ENCODE measurements around the gene ZNF280D. TPM values are rescaled to one million over a fixed set of nuclear protein-coding genes. Genes with fewer than 3 reads are reported as not detected.
A peak's percentile ranks its signal among the peaks of the same experiment; 100 is the strongest.

The ZNF280D gene
- total RNA-seq, 4 donors from 2014 or later = 27.4 to 59.3 (median 37.3) TPM

DNA sequence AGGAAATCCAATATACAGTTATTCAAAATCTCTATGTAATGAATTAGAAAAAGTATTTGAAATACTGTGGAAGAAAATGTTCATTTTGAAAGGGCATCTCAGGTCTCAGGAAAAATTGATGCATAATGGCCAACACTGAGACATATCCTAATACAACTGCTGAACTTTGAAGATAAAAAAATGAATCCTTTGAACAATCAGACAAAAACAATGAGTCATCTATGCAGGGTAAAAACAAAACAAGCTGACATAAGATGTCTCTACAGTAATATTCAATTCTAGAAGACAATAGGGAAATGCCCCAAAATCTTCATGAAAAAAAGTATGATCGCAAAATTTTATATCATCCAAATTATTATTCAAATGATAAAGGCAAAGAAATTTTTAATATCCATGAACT is 34.0 kb upstream of the ZNF280D start:
- Histone ChIP-seq H3K27ac (no peak overlapping the region), H3K4me1 (peaks cover 27% of the 10 kb centered on the region), H3K36me3 (no peaks in the 10 kb centered on the region), H3K4me3 (no peak overlapping the region), H3K27me3 (no peaks in the 10 kb centered on the region), H3K9me3 (no peaks in the 10 kb centered on the region)
- no peak for DNase-seq (ENCODE audit: low spot score in 2 of 2)
- no peak for TF ChIP-seq EP300 (IDR thresholded peaks at IDR 0.05)
- TF ChIP-seq POLR2A (IDR thresholded peaks at IDR 0.05) = no peak
- no peak for TF ChIP-seq POLR2AphosphoS5 (IDR thresholded peaks at IDR 0.05)
- TF ChIP-seq, protein P1, sequence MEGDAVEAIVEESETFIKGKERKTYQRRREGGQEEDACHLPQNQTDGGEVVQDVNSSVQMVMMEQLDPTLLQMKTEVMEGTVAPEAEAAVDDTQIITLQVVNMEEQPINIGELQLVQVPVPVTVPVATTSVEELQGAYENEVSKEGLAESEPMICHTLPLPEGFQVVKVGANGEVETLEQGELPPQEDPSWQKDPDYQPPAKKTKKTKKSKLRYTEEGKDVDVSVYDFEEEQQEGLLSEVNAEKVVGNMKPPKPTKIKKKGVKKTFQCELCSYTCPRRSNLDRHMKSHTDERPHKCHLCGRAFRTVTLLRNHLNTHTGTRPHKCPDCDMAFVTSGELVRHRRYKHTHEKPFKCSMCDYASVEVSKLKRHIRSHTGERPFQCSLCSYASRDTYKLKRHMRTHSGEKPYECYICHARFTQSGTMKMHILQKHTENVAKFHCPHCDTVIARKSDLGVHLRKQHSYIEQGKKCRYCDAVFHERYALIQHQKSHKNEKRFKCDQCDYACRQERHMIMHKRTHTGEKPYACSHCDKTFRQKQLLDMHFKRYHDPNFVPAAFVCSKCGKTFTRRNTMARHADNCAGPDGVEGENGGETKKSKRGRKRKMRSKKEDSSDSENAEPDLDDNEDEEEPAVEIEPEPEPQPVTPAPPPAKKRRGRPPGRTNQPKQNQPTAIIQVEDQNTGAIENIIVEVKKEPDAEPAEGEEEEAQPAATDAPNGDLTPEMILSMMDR (IDR thresholded peaks at IDR 0.05) = no peak
- 86% methylated on average over 1 of the region's 1 CpG for WGBS

DNA sequence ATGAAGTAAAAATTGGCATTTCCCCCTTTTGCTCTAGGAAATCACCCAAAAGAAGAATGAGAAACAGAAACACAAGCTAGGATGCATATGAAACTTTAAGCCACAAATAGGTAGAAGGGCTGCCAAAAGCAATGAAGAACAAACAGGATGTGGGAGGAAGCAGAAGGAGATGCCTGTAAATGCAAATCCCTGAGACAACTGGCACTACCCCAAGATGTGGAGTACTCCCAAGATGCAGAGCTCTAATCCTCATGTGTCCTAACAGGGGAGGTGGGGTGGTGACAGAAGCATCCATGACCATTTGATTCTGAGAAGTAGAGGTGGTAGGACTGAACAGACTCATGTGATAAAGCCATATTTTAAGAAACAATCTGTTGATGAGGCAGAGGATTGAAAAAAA is 31.9 kb upstream of the ZNF280D start:
- no peaks in the 10 kb centered on the region for H3K36me3 ChIP-seq
- H3K27me3 ChIP-seq = no peaks in the 10 kb centered on the region
- no peaks in the 10 kb centered on the region for H3K9me3 ChIP-seq
- DNase-seq (ENCODE audit: low spot score in 2 of 2) = no peak
- no peak overlapping the region for H3K4me3 ChIP-seq
- H3K4me1 ChIP-seq = peaks cover 29% of the 10 kb centered on the region
- no peak overlapping the region for H3K27ac ChIP-seq
- TF ChIP-seq EP300 (IDR thresholded peaks at IDR 0.05) = no peak
- TF ChIP-seq POLR2AphosphoS5 (IDR thresholded peaks at IDR 0.05) = no peak
- no peak for TF ChIP-seq POLR2A (IDR thresholded peaks at IDR 0.05)
- TF ChIP-seq, protein P1 (IDR thresholded peaks at IDR 0.05) = no peak

DNA sequence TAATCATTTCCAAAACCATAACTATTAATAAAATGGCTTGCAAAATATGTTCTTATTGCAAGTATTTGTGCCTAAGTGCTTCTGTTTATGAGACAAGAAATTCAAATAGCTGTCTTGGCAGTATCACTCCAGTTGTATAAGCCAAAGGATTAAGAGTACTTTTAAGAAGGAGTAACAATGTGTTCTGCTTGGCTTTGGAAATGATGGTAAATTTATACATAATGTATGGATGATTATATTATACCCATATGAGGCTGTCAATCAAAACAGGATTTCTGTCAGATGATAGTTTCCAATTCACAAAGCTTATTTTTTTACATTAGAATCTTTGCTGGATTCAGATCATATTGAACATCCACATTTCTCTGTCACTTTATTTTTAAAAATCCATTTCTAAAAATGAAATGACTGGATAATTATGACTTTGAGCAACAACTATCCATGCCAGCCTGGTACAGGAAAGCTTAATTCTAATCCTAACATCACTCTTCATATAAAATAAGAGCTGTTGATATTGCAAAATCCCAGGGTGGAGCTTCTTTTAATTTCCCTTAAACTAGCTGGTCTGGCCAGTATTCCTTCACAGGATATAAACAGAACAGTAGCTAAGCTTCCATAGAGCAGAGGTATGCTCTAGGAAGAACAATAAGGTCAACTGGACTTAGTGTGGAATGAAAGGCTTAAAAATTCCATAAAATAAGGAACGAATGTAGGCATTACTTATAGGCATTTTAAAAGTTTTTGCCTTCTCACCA is 30.0 kb upstream of the ZNF280D start:
- Histone ChIP-seq H3K27ac (peak overlapping the region; percentile 1), H3K4me1 (peaks cover 46% of the 10 kb centered on the region), H3K4me3 (no peak overlapping the region), H3K27me3 (no peaks in the 10 kb centered on the region), H3K9me3 (no peaks in the 10 kb centered on the region), H3K36me3 (no peaks in the 10 kb centered on the region)
- DNase-seq (ENCODE audit: low spot score in 2 of 2) = no peak
- no peak for TF ChIP-seq POLR2A (IDR thresholded peaks at IDR 0.05)
- no peak for TF ChIP-seq POLR2AphosphoS5 (IDR thresholded peaks at IDR 0.05)
- no peak for TF ChIP-seq EP300 (IDR thresholded peaks at IDR 0.05)
- TF ChIP-seq, protein P1 (IDR thresholded peaks at IDR 0.05) = no peak
- 80% methylated on average over 1 of the region's 1 CpG for WGBS

DNA sequence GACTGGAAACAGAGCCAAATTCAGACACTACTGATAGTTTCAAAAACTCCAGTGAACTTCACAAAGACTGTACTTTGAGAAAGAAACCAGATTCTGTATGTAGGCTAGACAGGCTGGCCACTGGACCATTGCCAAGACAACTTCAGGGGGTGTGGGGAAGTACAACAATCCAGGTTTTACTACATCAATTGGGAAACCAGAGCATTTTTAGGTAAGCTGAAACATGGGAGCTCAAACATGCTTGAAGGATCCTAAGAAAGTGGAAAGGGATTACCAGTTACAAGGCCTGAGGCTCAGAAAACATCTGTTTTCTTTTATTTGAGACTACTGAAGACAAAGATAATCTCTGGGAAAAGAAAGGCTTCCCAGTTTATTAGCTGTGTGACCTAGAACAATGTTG is 26.9 kb upstream of the ZNF280D start:
- H3K27ac ChIP-seq = no peak overlapping the region
- no peak overlapping the region for H3K4me3 ChIP-seq
- H3K9me3 ChIP-seq = no peaks in the 10 kb centered on the region
- H3K36me3 ChIP-seq = no peaks in the 10 kb centered on the region
- no peak for DNase-seq (ENCODE audit: low spot score in 2 of 2)
- H3K27me3 ChIP-seq = no peaks in the 10 kb centered on the region
- TF ChIP-seq, protein P1 (IDR thresholded peaks at IDR 0.05) = no peak
- no peak for TF ChIP-seq EP300 (IDR thresholded peaks at IDR 0.05)
- no peak for TF ChIP-seq POLR2A (IDR thresholded peaks at IDR 0.05)
- TF ChIP-seq POLR2AphosphoS5 (IDR thresholded peaks at IDR 0.05) = no peak
- H3K4me1 ChIP-seq = peaks cover 42% of the 10 kb centered on the region

DNA sequence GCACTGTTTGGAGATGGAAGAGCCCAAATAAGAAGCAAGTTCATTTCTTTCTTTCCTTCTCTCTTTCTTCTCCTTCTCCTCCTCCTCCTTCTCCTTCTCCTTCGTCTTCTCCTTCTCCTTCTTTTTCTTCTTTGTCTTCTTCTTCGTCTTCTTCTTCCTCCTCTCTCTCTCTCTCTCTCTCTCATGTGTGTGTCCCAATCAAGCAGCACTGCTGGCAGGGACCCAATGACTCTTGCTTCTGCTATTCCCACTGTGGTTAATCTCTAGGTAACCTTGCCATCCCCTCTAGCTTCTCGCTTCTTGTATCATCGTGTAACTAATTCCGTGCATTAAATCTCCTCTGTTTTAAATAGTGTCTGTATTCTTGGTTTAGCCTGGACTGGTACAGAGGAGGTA is 26.1 kb upstream of the ZNF280D start:
- no peak for TF ChIP-seq EP300 (IDR thresholded peaks at IDR 0.05)
- TF ChIP-seq, protein P1 (IDR thresholded peaks at IDR 0.05) = no peak
- no peak for TF ChIP-seq POLR2AphosphoS5 (IDR thresholded peaks at IDR 0.05)
- no peak for TF ChIP-seq POLR2A (IDR thresholded peaks at IDR 0.05)
- Histone ChIP-seq H3K4me3 (no peak overlapping the region), H3K27ac (no peak overlapping the region), H3K4me1 (peaks cover 38% of the 10 kb centered on the region), H3K9me3 (no peaks in the 10 kb centered on the region), H3K27me3 (no peaks in the 10 kb centered on the region), H3K36me3 (no peaks in the 10 kb centered on the region)
- WGBS = 55% methylated on average over 4 of the region's 5 CpGs
- no peak for DNase-seq (ENCODE audit: low spot score in 2 of 2)
